ENCODE results near the gene ALKBH5. TPM values are rescaled to one million over a fixed set of nuclear protein-coding genes. Genes with fewer than 3 reads are reported as not detected.

ALKBH5 gene
- total RNA-seq, 1 donor from 2014 or later = 78.8 TPM

GRCh38 chr17:18179804-18180203 lies 3.8 kb upstream of the ALKBH5 start:
- H3K4me2 ChIP-seq = no peak overlapping the region
- H3K27ac Mint-ChIP-seq = peak overlapping the region; percentile 68

GRCh38 chr17:18181358-18181757 lies 2.3 kb upstream of the ALKBH5 start:
- Histone ChIP-seq H3F3A (ENCODE audit: low read depth) (peaks cover 39% of the 10 kb centered on the region), H4K20me1 (ENCODE audit: low read depth) (peaks cover 26% of the 10 kb centered on the region), H3K4me2 (no peak overlapping the region), H3K9me3 (ENCODE audit: low read depth) (no peaks in the 10 kb centered on the region), H3K4me1 (peaks cover 40% of the 10 kb centered on the region), H3K27me3 (no peaks in the 10 kb centered on the region), H2AFZ (replicated peaks) (no peak overlapping the region), H3K27ac (no peak overlapping the region), H3K79me2 (ENCODE audit: low read depth) (peaks cover 25% of the 10 kb centered on the region), H3K4me3 (no peak overlapping the region), H3K9ac (no peak overlapping the region), H3K36me3 (no peaks in the 10 kb centered on the region)
- Mint-ChIP-seq H3K27me3 (ENCODE audit: insufficient read depth, low read depth) (peaks cover 6% of the 10 kb centered on the region), H3K27ac (peak overlapping the region; percentile 96), H3K4me3 (no peak overlapping the region), H3K36me3 (peaks cover 6% of the 10 kb centered on the region), H3K4me1 (peaks cover 73% of the 10 kb centered on the region), H3K9me3 (no peaks in the 10 kb centered on the region)
- no peak for TF ChIP-seq EZH2 (IDR thresholded peaks at IDR 0.05)
- no peak for TF ChIP-seq EZH2phosphoT487 (IDR thresholded peaks at IDR 0.05)
- TF ChIP-seq CTCF (IDR thresholded peaks at IDR 0.05) = no peak
- no peak for DNase-seq (ENCODE audit: low spot score)

More at GRCh38 chr17:18179804-18180203, 3.8 kb upstream of the ALKBH5 start:
- Histone ChIP-seq H3K36me3 (no peaks in the 10 kb centered on the region), H3K79me2 (ENCODE audit: low read depth) (peaks cover 10% of the 10 kb centered on the region), H3K4me1 (peaks cover 32% of the 10 kb centered on the region), H3F3A (ENCODE audit: low read depth) (peaks cover 33% of the 10 kb centered on the region), H3K4me3 (no peak overlapping the region), H4K20me1 (ENCODE audit: low read depth) (peaks cover 10% of the 10 kb centered on the region), H3K9me3 (ENCODE audit: low read depth) (no peaks in the 10 kb centered on the region), H2AFZ (replicated peaks) (no peak overlapping the region), H3K27ac (no peak overlapping the region), H3K9ac (no peak overlapping the region), H3K27me3 (no peaks in the 10 kb centered on the region)
- H3K4me1 Mint-ChIP-seq = peaks cover 66% of the 10 kb centered on the region
- no peak for TF ChIP-seq EZH2 (IDR thresholded peaks at IDR 0.05)
- no peak for TF ChIP-seq EZH2phosphoT487 (IDR thresholded peaks at IDR 0.05)
- no peak for TF ChIP-seq CTCF (IDR thresholded peaks at IDR 0.05)
- no peaks in the 10 kb centered on the region for H3K9me3 Mint-ChIP-seq
- H3K4me3 Mint-ChIP-seq = no peak overlapping the region
- H3K36me3 Mint-ChIP-seq = no peaks in the 10 kb centered on the region
- no peak for DNase-seq (ENCODE audit: low spot score)
- H3K27me3 Mint-ChIP-seq (ENCODE audit: insufficient read depth, low read depth) = peaks cover 3% of the 10 kb centered on the region

- H2AFZ ChIP-seq (replicated peaks) = peak overlapping the region; percentile 83
- H3K4me2 ChIP-seq = peak overlapping the region; percentile 91
- H3K4me3 ChIP-seq = peak overlapping the region; percentile 72
- no peaks in the 10 kb centered on the region for H3K27me3 ChIP-seq
- peak overlapping the region; percentile 94 for H3K27ac ChIP-seq
- peaks cover 6% of the 10 kb centered on the region for H3K27me3 Mint-ChIP-seq (ENCODE audit: insufficient read depth, low read depth)
- H3K36me3 ChIP-seq = no peaks in the 10 kb centered on the region
- peak; percentile 46 for DNase-seq (ENCODE audit: low spot score)
- H3F3A ChIP-seq (ENCODE audit: low read depth) = peaks cover 33% of the 10 kb centered on the region
- H3K9ac ChIP-seq = peak overlapping the region; percentile 36
- H3K4me1 Mint-ChIP-seq = peaks cover 76% of the 10 kb centered on the region
- peaks cover 35% of the 10 kb centered on the region for H4K20me1 ChIP-seq (ENCODE audit: low read depth)
- H3K36me3 Mint-ChIP-seq = peaks cover 13% of the 10 kb centered on the region
- H3K4me1 ChIP-seq = peaks cover 46% of the 10 kb centered on the region
- H3K9me3 Mint-ChIP-seq = no peaks in the 10 kb centered on the region
- peaks cover 35% of the 10 kb centered on the region for H3K79me2 ChIP-seq (ENCODE audit: low read depth)
- peak overlapping the region; percentile 97 for H3K4me3 Mint-ChIP-seq
- H3K27ac Mint-ChIP-seq = peak overlapping the region; percentile 96
- H3K9me3 ChIP-seq (ENCODE audit: low read depth) = no peaks in the 10 kb centered on the region
- no peak for TF ChIP-seq EZH2 (IDR thresholded peaks at IDR 0.05)
- TF ChIP-seq EZH2phosphoT487 (IDR thresholded peaks at IDR 0.05) = no peak
- no peak for TF ChIP-seq CTCF (IDR thresholded peaks at IDR 0.05)
Observed at GRCh38 chr17:18182110-18182977, 1.3 kb upstream of the ALKBH5 start.

Data from neural progenitor cell (in vitro differentiated cells).